ENCODE results near the gene TSPAN17.

The TSPAN17 gene

GRCh38 chr5:176677209-176677939, 30.1 kb downstream of the TSPAN17 start:
- no peak for TF ChIP-seq POLR2A (IDR thresholded peaks at IDR 0.05; ENCODE audit: low read depth, low read length)
- no peak for TF ChIP-seq TAF1 (IDR thresholded peaks at IDR 0.05; ENCODE audit: borderline replicate concordance, low read depth, low read length)
- no peak for TF ChIP-seq POLR2AphosphoS5 (IDR thresholded peaks at IDR 0.05; ENCODE audit: low read depth, low read length)
- FAIRE-seq (peak; percentile 40), DNase-seq (ENCODE audit: insufficient read length) (no peak)

DNA sequence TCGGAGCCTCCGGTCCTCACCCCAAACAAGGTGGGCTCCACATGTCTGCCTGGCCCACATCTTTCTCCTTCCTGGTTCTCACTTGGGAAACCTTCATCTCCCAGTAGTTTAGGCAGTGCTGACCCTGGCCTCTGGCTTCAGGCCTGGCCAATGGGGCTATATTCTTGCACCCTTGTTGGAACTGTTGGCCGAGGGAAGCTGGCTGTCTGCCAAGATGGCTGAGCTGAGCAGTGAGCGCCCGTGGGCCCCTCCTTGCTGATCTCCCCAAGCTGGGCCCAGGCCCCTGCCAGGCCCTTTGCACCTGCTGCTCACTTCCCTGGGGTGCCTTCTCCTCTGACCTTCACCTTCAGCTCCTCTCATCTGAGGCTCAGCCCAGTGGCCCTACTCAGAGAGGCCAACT, 31.3 kb downstream of the TSPAN17 start:
- DNase-seq (ENCODE audit: insufficient read length) (no peak), FAIRE-seq (no peak)
- TF ChIP-seq POLR2A (IDR thresholded peaks at IDR 0.05; ENCODE audit: low read depth, low read length) = no peak
- TF ChIP-seq POLR2AphosphoS5 (IDR thresholded peaks at IDR 0.05; ENCODE audit: low read depth, low read length) = no peak

- TF ChIP-seq TAF1 (IDR thresholded peaks at IDR 0.05; ENCODE audit: borderline replicate concordance, low read depth, low read length) (no peak), POLR2A (IDR thresholded peaks at IDR 0.05; ENCODE audit: low read depth, low read length) (no peak), POLR2AphosphoS5 (IDR thresholded peaks at IDR 0.05; ENCODE audit: low read depth, low read length) (no peak)
- FAIRE-seq = no peak
- no peak for DNase-seq (ENCODE audit: insufficient read length)
Observed at GRCh38 chr5:176679365-176680225, 32.3 kb downstream of the TSPAN17 start.

DNA sequence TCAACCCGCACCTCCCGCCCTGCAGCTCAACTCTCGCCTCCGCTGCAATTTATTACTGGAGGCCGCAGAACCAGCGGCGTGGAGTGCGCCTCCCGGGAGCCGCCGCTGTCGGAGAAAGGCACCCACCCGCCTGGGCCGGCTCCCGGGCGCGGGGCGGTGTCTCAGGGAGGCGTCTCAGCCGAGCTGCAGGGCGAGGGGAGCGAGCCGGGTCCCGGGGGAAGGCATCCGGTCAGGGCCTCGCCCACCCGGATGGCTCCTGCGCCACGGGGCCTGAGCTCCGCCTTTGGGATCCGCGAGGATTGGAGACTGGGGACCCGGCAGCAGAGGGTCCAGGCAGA, 32.9 kb downstream of the TSPAN17 start:
- FAIRE-seq (no peak), DNase-seq (ENCODE audit: insufficient read length) (no peak)
- TF ChIP-seq TAF1 (IDR thresholded peaks at IDR 0.05; ENCODE audit: borderline replicate concordance, low read depth, low read length) (no peak), POLR2AphosphoS5 (IDR thresholded peaks at IDR 0.05; ENCODE audit: low read depth, low read length) (no peak), POLR2A (IDR thresholded peaks at IDR 0.05; ENCODE audit: low read depth, low read length) (no peak)

DNA sequence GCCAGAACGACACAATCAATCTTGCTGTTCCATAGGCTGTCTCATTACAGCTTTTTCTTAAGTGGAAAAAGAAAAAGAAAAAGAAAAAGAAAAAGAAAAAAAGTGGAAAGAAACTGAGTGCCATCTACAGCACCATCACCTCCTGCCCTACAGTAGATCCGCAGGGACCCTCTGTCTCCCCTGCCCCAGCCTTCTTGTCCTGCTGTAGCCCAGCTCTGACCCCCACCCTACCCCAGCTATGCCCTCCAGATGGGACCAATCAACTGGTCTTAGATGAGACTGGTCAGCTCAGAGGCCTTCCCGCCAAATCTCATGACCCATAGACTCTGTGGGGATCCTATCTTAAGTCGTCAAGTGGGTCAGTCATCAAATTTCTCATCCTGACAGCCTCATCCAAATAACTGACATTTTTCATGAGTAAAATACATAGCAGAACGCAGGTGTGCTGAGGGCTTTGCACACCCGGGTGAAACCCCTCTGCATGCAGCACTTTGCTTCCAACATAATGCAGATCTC, 34.8 kb downstream of the TSPAN17 start:
- DNase-seq (ENCODE audit: insufficient read length) = no peak
- no peak for FAIRE-seq
- TF ChIP-seq TAF1 (IDR thresholded peaks at IDR 0.05; ENCODE audit: borderline replicate concordance, low read depth, low read length) (no peak), POLR2A (IDR thresholded peaks at IDR 0.05; ENCODE audit: low read depth, low read length) (no peak), POLR2AphosphoS5 (IDR thresholded peaks at IDR 0.05; ENCODE audit: low read depth, low read length) (no peak)

- no peak for DNase-seq (ENCODE audit: insufficient read length)
- TF ChIP-seq POLR2AphosphoS5 (IDR thresholded peaks at IDR 0.05; ENCODE audit: low read depth, low read length) (no peak), POLR2A (IDR thresholded peaks at IDR 0.05; ENCODE audit: low read depth, low read length) (no peak), TAF1 (IDR thresholded peaks at IDR 0.05; ENCODE audit: borderline replicate concordance, low read depth, low read length) (no peak)
- no peak for FAIRE-seq
Observed at GRCh38 chr5:176685010-176685409, 37.7 kb downstream of the TSPAN17 start.

GRCh38 chr5:176687247-176687646, 40.0 kb downstream of the TSPAN17 start:
- TF ChIP-seq TAF1 (IDR thresholded peaks at IDR 0.05; ENCODE audit: borderline replicate concordance, low read depth, low read length) (no peak), POLR2A (IDR thresholded peaks at IDR 0.05; ENCODE audit: low read depth, low read length) (no peak), POLR2AphosphoS5 (IDR thresholded peaks at IDR 0.05; ENCODE audit: low read depth, low read length) (no peak)
- FAIRE-seq (no peak), DNase-seq (ENCODE audit: insufficient read length) (no peak)

DNA sequence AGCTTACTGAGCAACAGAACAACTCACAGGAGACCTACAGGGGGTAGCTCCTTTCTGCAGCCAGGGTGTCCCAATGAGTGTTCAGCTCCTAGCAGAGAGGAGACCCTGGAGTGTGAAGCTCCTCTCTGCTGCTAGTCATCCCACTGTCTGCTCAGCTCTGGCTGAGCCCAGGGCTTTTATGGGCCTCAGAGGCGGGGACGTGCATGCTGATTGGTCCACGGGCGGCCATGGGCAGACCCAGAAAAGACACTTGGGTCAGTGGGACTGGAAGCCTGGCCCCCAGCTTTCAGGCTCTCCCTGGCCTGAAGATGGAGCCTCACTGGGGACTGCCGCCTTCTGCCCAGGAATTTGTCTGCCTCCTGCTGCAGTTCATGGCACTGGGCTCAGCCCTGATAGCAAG, 40.6 kb downstream of the TSPAN17 start:
- FAIRE-seq (no peak), DNase-seq (ENCODE audit: insufficient read length) (no peak)
- TF ChIP-seq TAF1 (IDR thresholded peaks at IDR 0.05; ENCODE audit: borderline replicate concordance, low read depth, low read length) (no peak), POLR2A (IDR thresholded peaks at IDR 0.05; ENCODE audit: low read depth, low read length) (no peak), POLR2AphosphoS5 (IDR thresholded peaks at IDR 0.05; ENCODE audit: low read depth, low read length) (no peak)

GRCh38 chr5:176690911-176691310, 43.6 kb downstream of the TSPAN17 start:
- FAIRE-seq (no peak), DNase-seq (ENCODE audit: insufficient read length) (no peak)
- TF ChIP-seq POLR2A (IDR thresholded peaks at IDR 0.05; ENCODE audit: low read depth, low read length) (no peak), TAF1 (IDR thresholded peaks at IDR 0.05; ENCODE audit: borderline replicate concordance, low read depth, low read length) (no peak), POLR2AphosphoS5 (IDR thresholded peaks at IDR 0.05; ENCODE audit: low read depth, low read length) (no peak)

- FAIRE-seq = no peak
- TF ChIP-seq POLR2AphosphoS5 (IDR thresholded peaks at IDR 0.05; ENCODE audit: low read depth, low read length) = no peak
- TF ChIP-seq POLR2A (IDR thresholded peaks at IDR 0.05; ENCODE audit: low read depth, low read length) = no peak
- no peak for TF ChIP-seq TAF1 (IDR thresholded peaks at IDR 0.05; ENCODE audit: borderline replicate concordance, low read depth, low read length)
- DNase-seq (ENCODE audit: insufficient read length) = no peak
Observed at GRCh38 chr5:176691524-176691923, 44.2 kb downstream of the TSPAN17 start.

DNA sequence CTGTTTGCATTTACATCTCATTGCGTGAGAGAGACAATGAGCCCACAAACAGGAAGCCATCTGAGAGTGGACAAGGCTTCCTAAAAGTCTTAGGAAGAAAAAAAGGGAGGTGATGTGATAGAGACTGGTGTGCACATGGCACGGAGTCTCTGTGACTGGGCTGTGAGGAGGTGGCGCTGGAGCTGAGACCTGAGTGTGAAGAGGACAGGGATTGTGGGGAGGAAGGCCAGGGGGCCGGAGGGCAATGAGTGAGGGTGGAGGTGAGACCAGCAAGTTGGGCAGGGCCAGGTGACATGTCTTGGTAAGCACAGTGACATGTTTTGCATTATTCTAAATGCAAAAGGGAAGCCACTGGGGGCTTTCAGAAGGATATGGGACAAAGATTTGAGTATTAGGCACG, 45.0 kb downstream of the TSPAN17 start:
- FAIRE-seq (no peak), DNase-seq (ENCODE audit: insufficient read length) (no peak)
- TF ChIP-seq POLR2A (IDR thresholded peaks at IDR 0.05; ENCODE audit: low read depth, low read length) (no peak), TAF1 (IDR thresholded peaks at IDR 0.05; ENCODE audit: borderline replicate concordance, low read depth, low read length) (no peak), POLR2AphosphoS5 (IDR thresholded peaks at IDR 0.05; ENCODE audit: low read depth, low read length) (no peak)
